Type B pancreatic cell (in vitro differentiated cells): ENCODE measurements around the gene DMD. TPM values are rescaled to one million over a fixed set of nuclear protein-coding genes. Genes with fewer than 3 reads are reported as not detected.
"Not testable (repeated sequence)": the region's sequence is repeated elsewhere in the genome, so short reads cannot be mapped to it uniquely, and the experiment has no call there.

ENCODE experiments used
- DNase-seq: peaks from one replicate; pipeline ENCODE4 v3.0.0; 2021; ENCODE audit warnings: mixed read lengths; ENCODE audit not compliant: unreplicated experiment; ENCODE audit errors: extremely low spot score
- H3K27ac Mint-ChIP-seq: 2 replicates; pipeline ENCODE4 v1.8.0; 2021; ENCODE audit warnings: mild to moderate bottlenecking, mixed read lengths
- H3K27me3 Mint-ChIP-seq: 2 replicates; pipeline ENCODE4 v1.8.0; 2021; ENCODE audit warnings: mixed read lengths
- H3K36me3 Mint-ChIP-seq: 2 replicates; pipeline ENCODE4 v1.8.0; 2021; ENCODE audit warnings: mixed read lengths
- H3K4me1 Mint-ChIP-seq: one replicate; pipeline ENCODE4 v1.8.0; 2021; ENCODE audit warnings: mixed read lengths; ENCODE audit not compliant: unreplicated experiment
- H3K4me3 Mint-ChIP-seq: 2 replicates; pipeline ENCODE4 v1.8.0; 2021; ENCODE audit warnings: mild to moderate bottlenecking, mixed read lengths
- H3K9me3 Mint-ChIP-seq: 2 replicates; pipeline ENCODE4 v1.8.0; 2021; ENCODE audit warnings: mixed read lengths
- total RNA-seq: library from RNA; stranded (reverse); gene quantifications from 2 replicates; pipeline ENCODE4 v1.2.1, GENCODE V29; 2021; ENCODE audit warnings: low replicate concordance
- TF ChIP-seq, protein P1 (sequence below): fragments of 200-600 bp; sonication (generic); conservative IDR thresholded peaks from 2 replicates; pipeline ENCODE4 v1.5.0; 2021; ENCODE audit warnings: antibody characterized with exemption, mild to moderate bottlenecking

The DMD gene
- total RNA-seq, 1 donor from 2014 or later, result 57.1 TPM

GRCh38 chrX:31590581-31591114 lies 1620.7 kb downstream of the DMD start:
- TF ChIP-seq, protein P1, sequence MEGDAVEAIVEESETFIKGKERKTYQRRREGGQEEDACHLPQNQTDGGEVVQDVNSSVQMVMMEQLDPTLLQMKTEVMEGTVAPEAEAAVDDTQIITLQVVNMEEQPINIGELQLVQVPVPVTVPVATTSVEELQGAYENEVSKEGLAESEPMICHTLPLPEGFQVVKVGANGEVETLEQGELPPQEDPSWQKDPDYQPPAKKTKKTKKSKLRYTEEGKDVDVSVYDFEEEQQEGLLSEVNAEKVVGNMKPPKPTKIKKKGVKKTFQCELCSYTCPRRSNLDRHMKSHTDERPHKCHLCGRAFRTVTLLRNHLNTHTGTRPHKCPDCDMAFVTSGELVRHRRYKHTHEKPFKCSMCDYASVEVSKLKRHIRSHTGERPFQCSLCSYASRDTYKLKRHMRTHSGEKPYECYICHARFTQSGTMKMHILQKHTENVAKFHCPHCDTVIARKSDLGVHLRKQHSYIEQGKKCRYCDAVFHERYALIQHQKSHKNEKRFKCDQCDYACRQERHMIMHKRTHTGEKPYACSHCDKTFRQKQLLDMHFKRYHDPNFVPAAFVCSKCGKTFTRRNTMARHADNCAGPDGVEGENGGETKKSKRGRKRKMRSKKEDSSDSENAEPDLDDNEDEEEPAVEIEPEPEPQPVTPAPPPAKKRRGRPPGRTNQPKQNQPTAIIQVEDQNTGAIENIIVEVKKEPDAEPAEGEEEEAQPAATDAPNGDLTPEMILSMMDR, result no peak
- Mint-ChIP-seq H3K27ac (no peak overlapping the region), H3K27me3 (no peaks in the 10 kb centered on the region), H3K36me3 (no peaks in the 10 kb centered on the region), H3K9me3 (peaks cover 2% of the 10 kb centered on the region), H3K4me1 (no peaks in the 10 kb centered on the region), H3K4me3 (no peak overlapping the region)
- no peak for DNase-seq

GRCh38 chrX:31589503-31589902 lies 1621.8 kb downstream of the DMD start:
- Mint-ChIP-seq H3K36me3 (no peaks in the 10 kb centered on the region), H3K27ac (no peak overlapping the region), H3K4me3 (no peak overlapping the region), H3K4me1 (no peaks in the 10 kb centered on the region), H3K9me3 (peaks cover 6% of the 10 kb centered on the region), H3K27me3 (no peaks in the 10 kb centered on the region)
- DNase-seq, result no peak
- TF ChIP-seq, protein P1, result no peak

DNA sequence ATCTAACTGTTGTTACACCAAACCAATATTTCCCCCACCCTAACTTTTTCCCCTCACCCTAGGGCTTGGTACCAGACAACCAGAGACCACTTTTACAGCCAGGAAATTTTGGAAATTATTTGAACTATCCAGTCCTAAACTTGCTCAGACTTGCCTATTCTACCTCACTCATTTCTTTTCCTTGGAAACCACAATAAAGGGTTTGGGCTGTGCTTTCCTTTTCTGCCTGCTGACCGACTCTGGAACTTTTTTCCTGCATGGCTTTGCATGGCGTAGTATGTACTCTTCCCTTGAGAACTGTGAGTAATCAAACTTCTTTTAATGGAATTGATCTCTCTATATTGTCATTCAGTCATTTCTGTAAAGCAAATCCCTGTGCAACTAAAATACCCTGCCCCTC lies 1623.0 kb downstream of the DMD start:
- no peaks in the 10 kb centered on the region for H3K27me3 Mint-ChIP-seq
- DNase-seq, result no peak
- H3K36me3 Mint-ChIP-seq, result no peaks in the 10 kb centered on the region
- peaks cover 6% of the 10 kb centered on the region for H3K9me3 Mint-ChIP-seq
- H3K4me1 Mint-ChIP-seq, result no peaks in the 10 kb centered on the region
- H3K27ac Mint-ChIP-seq, result no peak overlapping the region
- no peak overlapping the region for H3K4me3 Mint-ChIP-seq
- TF ChIP-seq, protein P1, result no peak

DNA sequence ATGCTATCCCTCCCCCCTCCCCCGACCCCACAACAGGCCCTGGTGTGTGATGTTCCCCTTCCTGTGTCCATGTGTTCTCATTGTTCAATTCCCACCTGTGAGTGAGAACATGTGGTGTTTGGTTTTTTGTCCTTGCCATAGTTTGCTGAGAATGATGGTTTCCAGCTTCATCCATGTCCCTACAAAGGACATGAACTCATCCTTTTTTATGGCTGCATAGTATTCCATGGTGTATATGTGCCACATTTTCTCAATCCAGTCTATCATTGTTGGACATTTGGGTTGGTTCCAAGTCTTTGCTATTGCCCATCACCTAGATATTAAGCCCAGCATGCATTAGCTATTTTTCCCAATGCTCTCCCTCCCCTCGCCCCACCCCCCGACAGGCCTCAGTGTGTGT lies 1627.5 kb downstream of the DMD start:
- not testable (repeated sequence) for H3K36me3 Mint-ChIP-seq, DNase-seq, H3K4me3 Mint-ChIP-seq, H3K27ac Mint-ChIP-seq, H3K4me1 Mint-ChIP-seq, H3K27me3 Mint-ChIP-seq
- H3K9me3 Mint-ChIP-seq, result peaks cover 12% of the 10 kb centered on the region

DNA sequence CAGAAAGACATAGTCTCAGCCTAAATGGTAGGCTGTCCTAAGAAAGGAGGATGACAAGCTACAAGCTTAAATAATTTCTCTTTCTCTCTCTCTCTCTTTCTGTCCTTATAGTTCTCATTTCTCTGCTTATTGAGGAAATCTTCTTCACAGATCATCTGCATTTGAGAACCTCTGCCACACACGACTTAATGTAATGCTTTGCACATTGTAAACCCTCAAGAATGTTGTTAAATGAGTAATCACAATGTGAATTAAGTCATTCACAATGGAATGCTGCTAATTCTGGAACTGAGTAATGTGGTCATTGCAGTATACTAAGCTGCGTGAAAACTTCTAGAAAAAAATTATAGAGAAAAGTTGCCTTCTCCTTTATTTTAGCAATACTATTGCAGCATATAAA lies 1630.6 kb downstream of the DMD start:
- TF ChIP-seq, protein P1, result no peak
- peaks cover 11% of the 10 kb centered on the region for H3K9me3 Mint-ChIP-seq
- H3K4me1 Mint-ChIP-seq, result no peaks in the 10 kb centered on the region
- DNase-seq, result no peak
- H3K36me3 Mint-ChIP-seq, result no peaks in the 10 kb centered on the region
- no peak overlapping the region for H3K4me3 Mint-ChIP-seq
- no peak overlapping the region for H3K27ac Mint-ChIP-seq
- no peaks in the 10 kb centered on the region for H3K27me3 Mint-ChIP-seq

DNA sequence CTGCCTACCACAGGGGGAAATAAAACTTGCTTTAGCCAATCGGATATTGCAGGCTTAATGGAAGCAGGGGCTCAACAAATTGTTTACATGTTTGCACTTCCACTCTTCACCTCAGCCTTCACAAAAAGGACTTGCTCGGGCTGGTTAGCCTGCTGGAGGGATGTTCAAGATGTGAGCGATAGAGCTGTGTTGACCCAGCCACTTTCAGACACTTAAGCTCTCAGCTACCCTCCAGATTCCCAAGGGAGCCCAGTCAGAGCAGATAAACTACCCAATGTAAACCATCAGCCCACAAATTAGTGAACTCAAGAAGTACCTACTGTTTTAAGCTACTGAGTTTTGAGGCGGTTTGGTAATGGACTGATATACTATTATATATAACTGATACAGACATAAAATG lies 1631.1 kb downstream of the DMD start:
- TF ChIP-seq, protein P1, result no peak
- no peak overlapping the region for H3K4me3 Mint-ChIP-seq
- H3K27me3 Mint-ChIP-seq, result no peaks in the 10 kb centered on the region
- H3K36me3 Mint-ChIP-seq, result no peaks in the 10 kb centered on the region
- H3K27ac Mint-ChIP-seq, result no peak overlapping the region
- no peak for DNase-seq
- no peaks in the 10 kb centered on the region for H3K4me1 Mint-ChIP-seq
- peaks cover 6% of the 10 kb centered on the region for H3K9me3 Mint-ChIP-seq
